Stimulated activated CD8-positive, alpha-beta memory T cell treated with anti-CD3 and anti-CD28 coated beads, Interleukin-4, amount 100 ng/mL, for 4 hours (primary cell): ENCODE data around the gene SLC38A5.
"Not testable (repeated sequence)": the region's sequence is repeated elsewhere in the genome, so short reads cannot be mapped to it uniquely, and the experiment has no call there.

Experiments
- DNase-seq, 2 donors: peaks; one replicate each; pipeline ENCODE4 v3.0.0-alpha.2; 2020; ENCODE audit warnings: low read depth in 2 of 2, low spot score in 1 of 2

The SLC38A5 gene

DNA sequence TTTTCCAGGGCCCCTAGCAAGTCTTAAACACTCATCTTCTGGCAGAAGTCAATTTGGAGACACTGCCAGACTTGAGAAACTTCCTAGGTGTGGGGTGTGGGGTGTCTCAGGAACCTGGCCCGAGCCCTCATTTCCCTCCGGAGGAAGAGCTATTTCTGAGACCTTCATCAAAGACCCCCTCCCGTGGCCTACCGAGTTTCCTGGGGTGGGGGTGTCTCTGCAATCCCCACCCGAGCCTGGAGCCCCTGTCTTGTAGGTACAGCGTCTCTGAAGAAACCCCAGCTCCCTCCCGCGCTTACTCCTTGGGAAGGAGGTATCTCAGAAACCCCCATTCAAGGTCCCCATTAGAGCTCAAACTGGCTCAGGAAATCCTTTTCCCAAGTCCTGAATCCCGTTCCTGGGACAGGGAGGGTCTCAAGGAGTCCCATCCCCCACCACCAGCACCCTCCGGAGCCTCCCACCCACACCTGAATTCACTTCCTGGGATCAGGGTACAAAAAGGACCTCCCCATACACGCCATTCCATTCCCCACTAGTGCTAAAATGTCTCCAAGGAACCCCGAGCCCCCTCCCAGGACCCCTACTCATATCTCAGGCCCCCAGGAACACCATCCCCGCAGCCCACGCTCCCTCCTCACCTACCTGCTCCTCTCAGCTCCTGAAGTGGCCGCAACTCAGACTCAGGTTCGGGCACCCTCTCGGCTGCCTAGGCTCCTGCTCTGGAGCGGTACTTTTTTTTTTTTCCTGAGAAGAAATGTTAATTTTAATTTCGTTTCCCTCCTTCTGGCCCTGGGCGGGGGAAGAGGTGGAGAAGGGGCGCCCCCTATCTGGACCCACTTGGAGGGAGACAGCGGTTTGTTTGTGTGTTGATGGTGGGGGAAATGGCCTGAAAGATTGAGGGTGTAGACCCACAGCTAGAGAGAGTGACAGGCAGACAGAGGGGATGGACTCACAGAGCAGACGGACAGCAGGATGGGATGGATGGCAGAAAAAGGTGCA is 1.1 kb downstream of the SLC38A5 start:
- DNase-seq = peak in 1 of 2 donors; percentile 21

DNA sequence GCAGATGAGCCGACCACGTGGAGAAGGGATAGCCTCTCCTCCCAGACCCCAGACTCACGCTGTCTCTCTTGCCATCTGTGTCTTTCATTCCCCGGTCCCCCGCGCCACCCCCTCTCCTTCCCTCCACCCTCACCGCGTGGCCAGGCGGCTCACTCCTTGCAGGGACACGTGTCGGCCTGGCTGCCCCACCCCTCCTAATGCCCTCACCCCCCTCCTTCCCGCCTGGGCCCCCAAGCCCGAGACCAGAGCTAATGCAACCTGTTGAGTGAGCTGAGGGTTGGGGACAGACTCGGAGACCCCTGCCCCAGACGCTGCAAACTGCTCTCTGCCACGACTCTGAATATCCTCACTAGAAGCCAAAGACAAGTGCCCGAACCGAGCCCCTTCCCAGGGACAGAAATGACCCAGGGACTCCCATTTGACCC is 1.8 kb downstream of the SLC38A5 start:
- DNase-seq = no peak

DNA sequence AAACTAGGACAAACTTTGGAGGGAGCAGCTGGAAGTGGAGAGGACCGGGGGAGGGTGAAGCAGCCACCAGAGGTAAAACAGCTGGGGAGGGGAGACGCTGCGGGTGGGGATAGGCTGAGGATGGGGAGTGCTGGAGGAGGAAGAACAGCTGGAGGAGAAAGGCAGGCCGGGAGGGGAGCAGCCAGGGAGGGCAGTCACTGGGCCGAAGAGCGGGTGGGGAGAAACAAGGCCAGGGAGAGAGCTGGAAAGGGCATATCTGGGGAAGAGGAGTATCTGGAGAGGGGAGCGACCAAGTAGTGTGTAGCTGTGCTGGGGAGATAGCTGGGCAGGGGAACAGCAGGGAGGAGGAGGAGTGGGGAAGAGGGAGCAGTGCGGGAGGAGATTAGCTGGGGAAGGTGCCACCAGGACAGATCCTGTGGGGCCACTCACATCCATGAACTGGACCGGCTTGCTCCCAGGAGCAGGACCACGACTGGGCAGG is 2.7 kb downstream of the SLC38A5 start:
- DNase-seq = no peak

DNA sequence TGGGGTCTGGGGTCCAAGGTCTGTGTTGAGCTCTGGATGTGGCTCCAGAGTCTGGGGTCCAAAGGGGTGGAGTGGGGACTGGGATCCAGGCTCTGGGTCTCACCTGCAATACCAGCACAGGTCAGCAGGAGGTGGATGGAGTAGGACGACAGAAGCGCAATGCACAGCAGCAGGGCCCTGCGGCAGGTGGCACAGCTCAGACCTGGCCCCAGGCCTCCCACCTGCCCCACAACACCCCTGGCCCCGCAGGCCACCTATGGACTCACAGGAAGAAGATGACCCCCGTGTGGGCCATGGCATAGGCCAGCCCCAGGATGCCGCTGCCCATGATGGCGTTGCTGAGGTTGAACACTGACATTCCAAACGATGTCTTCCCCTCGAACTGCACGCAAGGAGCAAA is 3.4 kb downstream of the SLC38A5 start:
- DNase-seq = no peak

DNA sequence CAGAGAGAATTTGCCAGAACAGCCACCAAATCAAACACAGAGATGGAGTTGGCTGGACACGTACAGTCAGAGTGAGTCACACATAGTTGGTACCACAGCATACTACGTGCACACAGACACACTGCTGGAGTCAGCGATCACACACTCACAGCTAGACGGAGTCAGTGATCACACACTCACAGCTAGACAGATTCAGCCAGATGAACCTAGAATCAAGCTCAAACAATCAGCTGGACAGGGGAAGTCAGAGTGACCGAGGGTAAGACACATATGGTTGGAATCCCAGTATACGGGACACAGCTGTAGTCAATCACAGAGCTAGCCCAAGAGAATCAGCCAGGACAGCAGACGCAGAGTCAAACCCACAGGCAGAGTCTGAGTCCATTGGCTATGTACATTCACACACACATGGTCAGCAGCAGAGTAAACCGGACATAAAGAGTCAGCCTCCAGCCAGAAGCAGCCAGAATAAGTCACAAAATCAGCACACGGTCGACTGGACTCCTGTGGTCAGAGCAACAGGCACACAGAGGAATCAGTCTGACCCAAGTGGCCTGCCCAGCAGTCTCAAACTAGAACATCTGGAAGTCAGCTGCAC is 4.6 kb downstream of the SLC38A5 start:
- no peak for DNase-seq

DNA sequence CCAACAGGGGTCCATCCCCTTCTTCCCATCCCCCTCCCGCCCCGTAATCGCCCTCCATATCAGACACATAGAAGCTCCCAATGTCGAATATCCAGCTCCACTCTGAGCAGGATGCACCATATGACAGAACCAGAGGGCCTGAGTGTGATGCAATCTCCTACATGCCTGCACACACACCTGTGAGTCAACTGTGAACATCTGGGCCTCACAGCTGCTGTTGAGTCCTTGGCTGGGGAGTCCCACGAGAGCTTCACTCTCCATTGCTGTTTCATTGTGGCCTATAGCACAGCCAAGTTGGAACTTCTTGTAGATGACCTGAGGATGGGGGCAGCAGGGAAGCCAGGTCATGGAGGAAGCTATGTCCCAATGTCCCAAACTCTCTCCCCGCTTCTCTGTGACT is 8.2 kb downstream of the SLC38A5 start:
- DNase-seq = no peak

DNA sequence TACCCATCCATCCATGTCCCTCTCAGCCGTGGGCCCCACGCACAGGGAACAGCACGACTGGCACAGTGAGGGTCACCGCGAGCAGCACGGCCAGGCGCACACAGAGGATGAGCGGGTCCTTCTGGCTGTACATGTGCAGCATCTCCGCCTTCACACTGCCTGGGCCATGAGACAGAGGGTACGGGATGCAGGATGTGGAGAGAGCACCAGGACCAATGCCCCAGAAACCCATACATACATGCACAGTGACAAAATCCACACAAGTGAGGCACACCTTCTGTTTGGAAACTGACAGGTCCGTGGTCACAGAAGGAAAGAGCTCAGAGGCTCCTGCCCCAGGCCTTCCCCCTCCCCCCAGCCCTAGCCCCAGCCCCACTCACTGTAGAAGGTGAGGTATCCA is 9.5 kb downstream of the SLC38A5 start:
- DNase-seq = no peak

DNA sequence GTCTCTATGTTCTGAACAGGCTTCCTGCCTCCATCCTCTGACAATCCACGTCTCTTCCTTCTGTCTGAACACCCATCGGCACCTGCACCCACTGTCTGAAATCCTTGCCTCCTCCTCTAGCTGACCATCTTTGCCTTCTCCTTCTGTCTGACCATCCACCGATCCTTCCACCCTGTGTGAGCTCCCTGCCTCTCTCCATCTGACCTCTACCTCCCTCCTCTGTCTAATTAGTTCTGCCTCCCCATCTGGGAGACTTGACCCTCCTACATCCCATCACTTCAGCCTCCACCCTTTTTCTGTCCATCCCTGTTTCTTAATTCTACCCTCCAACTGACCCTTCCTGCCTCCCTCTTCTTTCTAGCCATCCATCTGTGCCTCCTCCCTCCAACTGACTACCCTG is 10.0 kb downstream of the SLC38A5 start:
- no peak for DNase-seq

DNA sequence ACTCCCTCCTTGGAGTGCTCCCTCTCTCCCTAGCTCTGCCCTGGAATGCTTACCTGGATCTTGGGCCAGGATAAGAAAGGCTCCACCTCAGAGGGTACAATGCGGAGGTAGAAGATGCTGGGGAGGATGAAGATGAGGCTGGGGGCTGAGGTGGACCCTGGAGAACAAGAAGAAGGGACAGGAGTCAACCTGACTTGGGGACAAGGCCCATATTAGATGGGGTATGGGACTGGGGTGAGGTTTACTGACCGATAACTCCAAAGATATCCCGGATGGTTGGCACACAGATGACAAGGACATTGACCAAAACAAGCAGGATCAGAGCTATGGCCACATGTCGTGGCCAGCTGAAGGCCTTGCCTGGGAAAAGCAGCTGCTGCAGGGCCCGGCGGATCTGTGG is 10.6 kb downstream of the SLC38A5 start:
- DNase-seq = no peak

DNA sequence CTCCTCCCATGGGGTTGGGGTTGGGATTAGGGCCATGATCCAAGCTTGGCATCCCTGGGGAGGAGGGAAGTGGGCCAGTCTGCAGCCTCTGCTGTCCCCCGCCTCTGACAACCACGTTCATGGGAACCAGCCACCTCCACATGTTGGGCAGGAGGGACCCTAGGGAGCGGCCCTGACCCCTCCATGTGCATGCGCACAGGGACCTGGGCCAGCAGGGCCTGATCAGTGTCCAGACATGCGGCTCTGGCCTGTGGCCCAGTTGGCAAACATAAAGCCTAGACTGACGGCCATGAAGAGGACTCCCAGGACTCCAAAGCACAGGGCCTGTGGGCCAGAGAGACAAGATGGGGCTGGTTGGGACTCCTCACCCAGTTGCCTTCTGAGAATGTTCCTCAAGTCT is 11.3 kb downstream of the SLC38A5 start:
- DNase-seq = no peak

DNA sequence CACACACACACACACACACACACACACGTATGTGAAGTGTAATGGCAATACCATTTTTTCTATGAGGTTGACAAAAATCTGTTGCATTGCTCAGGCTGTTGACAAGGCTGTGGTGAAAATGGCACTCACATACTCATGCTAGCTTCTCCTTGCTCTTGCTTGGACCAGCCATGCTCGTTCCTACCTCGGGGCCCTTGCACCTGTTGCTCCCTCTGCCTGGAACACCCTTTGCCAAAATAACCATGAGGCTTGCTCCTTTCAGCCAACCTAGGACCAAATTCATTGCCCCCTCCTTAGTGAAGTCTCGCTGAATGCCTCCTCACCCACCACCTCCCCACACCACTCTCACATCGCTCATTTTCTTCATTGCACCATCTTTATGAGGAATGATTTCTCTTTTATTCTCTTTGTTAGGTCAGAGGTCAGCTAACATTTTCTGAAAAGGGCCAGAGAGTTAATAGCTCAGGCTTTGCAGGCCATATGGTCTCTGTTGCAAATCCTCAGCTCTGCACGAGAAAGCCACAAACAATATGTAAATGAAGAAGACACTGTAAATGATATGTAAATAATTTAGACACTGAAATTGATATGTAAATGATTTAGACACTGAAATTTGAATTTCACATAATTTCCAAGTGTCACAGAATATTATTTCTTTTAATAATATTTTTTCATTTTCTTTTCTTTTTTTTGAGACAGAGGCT is 13.3 kb downstream of the SLC38A5 start:
- no peak for DNase-seq

DNA sequence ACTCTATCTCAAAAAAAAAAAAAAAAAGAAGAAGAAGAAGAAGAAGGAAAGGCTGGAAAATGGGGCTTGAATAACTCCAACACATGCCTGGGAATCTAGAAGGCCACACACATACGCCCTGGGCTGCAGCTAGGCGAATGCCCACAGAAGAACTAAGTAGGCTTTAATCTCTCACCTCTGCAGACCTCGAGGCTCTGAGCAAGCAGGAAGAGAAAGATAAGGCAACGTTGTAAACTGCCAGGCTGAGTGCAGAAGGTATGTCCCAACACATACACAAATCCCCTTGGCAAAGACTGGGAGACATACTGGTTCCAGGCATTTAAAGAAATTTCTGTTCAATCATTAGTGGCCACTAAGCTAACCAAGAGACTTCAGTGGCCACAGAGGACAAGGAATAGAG is 18.4 kb downstream of the SLC38A5 start:
- no peak for DNase-seq

DNA sequence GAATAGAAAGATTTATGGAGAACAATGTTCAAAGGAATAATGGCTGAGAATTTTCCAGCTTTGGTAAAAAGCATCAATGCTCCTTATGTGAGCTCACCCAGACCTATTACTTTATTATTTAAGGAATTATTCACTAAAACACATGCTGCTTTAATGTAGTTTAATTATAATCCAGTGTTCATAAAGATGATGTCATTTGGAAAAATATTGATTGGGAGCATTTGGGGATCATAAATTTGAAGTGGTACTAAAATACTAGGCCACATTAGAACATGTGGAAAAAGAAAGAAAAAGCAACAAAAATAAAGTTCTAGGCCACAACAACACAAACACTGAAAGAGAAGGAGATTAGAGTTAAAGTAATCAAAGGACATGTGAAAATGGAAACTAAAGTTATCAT is 20.0 kb downstream of the SLC38A5 start:
- DNase-seq = no peak

DNA sequence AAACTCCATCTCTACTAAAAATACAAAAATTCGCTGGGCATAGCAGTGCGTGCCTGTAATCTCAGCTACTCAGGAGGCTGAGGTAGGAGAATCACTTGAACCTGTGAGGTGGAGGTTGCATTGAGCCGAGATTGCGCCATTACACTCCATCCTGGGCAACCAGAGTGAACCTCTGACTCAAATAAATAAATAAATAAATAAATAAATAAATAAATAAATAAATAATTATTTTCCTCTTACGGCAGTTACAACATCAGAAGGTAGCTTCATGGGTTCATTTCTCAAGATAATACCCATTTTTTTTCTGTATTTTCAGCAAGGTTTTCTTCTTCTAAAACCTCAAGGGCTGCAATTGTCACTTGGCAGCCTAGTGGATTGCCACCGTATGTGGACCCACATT is 22.9 kb downstream of the SLC38A5 start:
- not testable (repeated sequence) for DNase-seq

DNA sequence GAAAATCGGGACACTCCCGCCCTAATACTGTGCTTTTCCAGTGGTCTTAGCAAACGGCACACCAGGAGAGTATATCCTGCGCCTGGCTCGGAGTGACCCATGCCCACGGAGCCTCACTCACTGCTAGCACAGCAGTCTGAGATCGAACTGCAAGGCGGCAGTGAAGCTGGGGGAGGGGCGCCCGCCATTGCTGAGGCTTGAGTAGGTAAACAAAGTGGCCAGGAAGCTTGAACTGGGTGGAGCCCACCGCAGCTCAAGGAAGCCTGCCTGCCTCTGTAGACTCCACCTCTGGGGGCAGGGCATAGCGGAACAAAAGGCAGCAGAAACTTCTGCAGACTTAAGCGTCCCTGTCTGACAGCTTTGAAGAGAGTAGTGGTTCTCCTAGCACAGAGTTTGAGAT is 36.3 kb downstream of the SLC38A5 start:
- DNase-seq = not testable (repeated sequence)

DNA sequence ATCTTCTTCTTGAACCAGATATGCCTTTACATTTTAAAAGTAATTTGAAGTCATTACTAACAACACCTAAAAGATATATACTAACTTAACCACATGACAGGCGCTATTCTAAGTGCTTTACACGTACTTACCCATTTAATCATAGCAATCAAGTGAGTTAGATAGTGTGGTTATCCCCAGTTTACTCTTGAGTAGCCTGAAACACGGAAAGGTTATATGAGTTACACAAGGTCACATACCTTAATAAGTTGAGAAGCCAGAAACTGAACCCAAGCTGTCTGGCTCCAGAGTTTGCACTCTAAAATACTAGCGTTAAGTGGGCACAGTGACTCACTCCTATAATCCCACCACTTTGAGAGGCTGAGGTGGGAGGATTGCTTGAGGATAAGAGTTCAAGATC is 39.9 kb downstream of the SLC38A5 start:
- DNase-seq = not testable (repeated sequence)

DNA sequence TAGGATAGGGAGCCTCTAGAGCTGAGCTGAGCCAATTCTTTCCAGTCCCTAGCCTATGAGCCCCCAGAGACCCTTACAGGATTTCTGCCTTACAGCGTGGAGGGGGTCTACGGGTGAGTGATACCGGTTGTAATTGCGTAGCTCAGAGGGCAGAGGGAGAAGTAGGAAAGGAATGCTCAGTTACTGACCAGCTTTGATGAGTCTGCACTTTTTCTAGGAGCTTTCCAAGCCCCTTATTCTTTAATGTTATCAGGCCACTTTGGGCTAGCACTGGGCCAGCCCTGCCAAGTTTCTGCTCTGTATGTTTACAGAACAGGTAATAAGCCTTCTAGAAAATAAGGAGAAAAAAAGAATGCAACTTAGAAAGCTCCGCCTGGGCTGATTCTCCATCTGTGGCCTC is 40.5 kb downstream of the SLC38A5 start:
- not testable (repeated sequence) for DNase-seq

DNA sequence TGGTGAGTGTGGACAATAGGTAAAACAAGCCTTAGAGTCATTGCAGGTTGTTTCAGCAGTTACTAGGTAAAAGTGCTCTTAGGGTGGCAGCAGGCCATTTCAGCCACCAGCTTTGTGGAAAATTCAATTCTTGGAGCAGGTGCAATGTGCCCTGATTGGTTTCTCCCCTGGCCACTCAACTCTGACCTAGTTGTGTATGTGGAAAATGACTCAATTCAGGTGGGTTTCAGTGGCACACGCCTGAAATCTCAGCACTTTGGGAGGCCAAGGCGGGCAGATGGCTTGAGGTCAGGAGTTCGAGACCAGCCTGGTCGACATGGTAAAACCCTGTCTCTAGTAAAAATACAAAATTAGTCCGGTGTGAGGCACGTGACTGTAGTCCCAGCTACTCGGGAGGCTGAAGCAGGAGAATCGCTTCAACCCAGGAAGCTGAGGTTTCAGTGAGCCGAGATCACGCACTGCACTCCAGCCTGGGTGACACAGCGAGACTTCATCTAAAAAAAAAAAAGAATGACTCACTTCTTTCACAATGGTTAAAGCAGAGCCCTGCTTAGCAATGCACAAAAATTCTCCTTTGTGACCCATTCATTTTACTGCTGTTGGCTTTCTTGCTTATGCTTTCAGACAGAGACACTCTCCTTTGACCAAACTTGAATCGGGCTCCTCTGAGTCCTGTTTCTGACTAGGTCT is 42.9 kb downstream of the SLC38A5 start:
- DNase-seq = not testable (repeated sequence)

DNA sequence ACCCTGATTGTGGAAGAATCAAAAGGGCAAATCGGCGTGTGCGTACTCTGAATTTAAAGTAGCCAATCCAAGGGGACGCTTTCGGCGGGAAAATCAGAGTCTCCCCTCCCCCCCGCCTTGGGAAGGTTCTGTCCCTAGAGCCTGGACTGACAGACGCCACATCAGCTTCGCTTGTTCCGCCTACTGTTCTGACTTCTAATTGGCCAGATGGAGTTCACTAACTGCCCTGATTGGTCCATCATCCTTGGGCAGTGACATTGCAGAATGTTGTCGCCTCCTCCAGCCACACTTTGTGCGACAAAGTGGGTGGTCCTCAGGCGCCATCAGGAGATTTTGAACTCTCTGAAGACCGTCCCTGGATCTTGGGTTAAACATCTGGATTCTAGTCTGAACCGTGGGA is 58.2 kb downstream of the SLC38A5 start, which contains the start of gene SSX4B:
TSS of gene SSX4B (minus strand) at position 101 of the 400 bp plus-strand sequence. CDS start 588 bp downstream, outside the sequence.
- not testable (repeated sequence) for DNase-seq
